ENCODE data around the gene PRRT3. TPM values are rescaled to one million over a fixed set of nuclear protein-coding genes. Genes with fewer than 3 reads are reported as not detected.
A peak's percentile ranks its signal among the peaks of the same experiment; 100 is the strongest.

Gene PRRT3
- total and polyA plus RNA-seq, 2 of the 4 experiments (the other 2 are of a cell fraction) = 0.72 to 4.2 TPM

DNA sequence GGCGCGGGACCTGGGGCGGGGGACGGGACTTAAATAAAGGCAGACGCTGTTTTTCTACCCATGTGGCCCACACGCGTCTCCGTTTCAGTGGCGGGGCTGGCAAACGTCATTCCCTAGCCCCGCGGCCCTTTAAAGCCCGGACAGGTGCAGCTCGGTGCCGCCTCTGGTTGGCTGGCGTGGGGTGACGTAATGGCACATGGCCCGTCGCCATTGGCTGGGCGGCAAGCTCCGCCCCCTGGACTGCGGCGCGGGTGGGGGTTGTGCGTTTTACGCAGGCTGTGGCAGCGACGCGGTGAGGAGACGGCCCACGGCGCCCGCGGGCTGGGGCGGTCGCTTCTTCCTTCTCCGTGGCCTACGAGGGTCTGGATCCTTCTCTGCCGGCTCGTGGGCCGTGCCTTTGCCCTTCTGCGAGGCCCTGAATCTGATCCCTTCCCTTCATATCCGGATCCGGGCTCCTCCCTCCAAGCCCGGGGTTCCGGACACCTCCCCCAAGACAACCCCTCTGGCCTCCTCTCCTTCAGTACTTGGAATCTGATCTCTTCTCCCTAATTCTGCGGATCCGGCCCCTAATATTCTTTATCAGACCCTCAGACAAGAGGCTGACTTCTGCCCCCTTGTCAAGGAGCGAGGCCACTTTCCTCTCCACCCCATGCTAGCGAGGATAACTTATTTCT is 18.5 kb downstream of the PRRT3 start, which contains the start of gene CRELD1:
Gene CRELD1 (plus strand): TSS at position 274 of the 674 bp plus-strand sequence. CDS start 605 bp downstream, outside the sequence.
- intact Hi-C loops (cut with micrococcal nuclease) = loop anchor here (2.0 to 5.0 kb wide), 3 partner anchors 85 to 291 kb away; no protein-coding TSS in a partner anchor
- Histone ChIP-seq H3K23ac (ENCODE audit: low read depth, low read length) (peak within 1 kb of the TSS; percentile 29; the same call in 1 of the 2 replicates), H3K9ac (ENCODE audit: low read depth, low read length) (peak within 1 kb of the TSS; percentile 69), H2BK5ac (ENCODE audit: low read depth, low read length, poor library complexity, severe bottlenecking) (peak within 1 kb of the TSS; percentile 67), H4K8ac (ENCODE audit: low read depth in 2 of 2, low read length in 2 of 2) (peak within 1 kb of the TSS; percentile 74 to 83; a peak in 3 of 4 replicates), H3K9me1 (ENCODE audit: insufficient read depth, low read length) (peaks cover 6% of the 10 kb centered on the region; the same call in 1 of the 2 replicates), H2BK120ac (ENCODE audit: low read depth, low read length) (no peak within 1 kb of the TSS), H3K14ac (replicated peaks; ENCODE audit: low read depth, low read length) (peak within 1 kb of the TSS; percentile 57), H3K27me3 (ENCODE audit: control insufficient read depth, insufficient read depth, low read length) (no peaks in the 10 kb centered on the region), H3K4me2 (ENCODE audit: low read depth, low read length) (peak within 1 kb of the TSS; percentile 95), H2AFZ (replicated peaks; ENCODE audit: low read length, poor library complexity) (peak within 1 kb of the TSS; percentile 94), H3K9me3 (ENCODE audit: control insufficient read depth, insufficient read depth, low read length) (no peaks in the 10 kb centered on the region), H4K20me1 (ENCODE audit: insufficient read depth, low read length) (no peaks in the 10 kb centered on the region), H4K91ac (ENCODE audit: insufficient read depth, low read depth, low read length) (peak within 1 kb of the TSS; percentile 39), H4K5ac (ENCODE audit: low read depth, low read length) (peak within 1 kb of the TSS; percentile 38), H3K56ac (ENCODE audit: extremely low read depth, insufficient read depth, low read length) (no peak within 1 kb of the TSS), H3K4me3 (ENCODE audit: insufficient read depth, low read depth, low read length) (peak within 1 kb of the TSS; percentile 87), H3K79me1 (ENCODE audit: low read depth in 1 of 2, low read length in 2 of 2) (peaks cover 6 to 16% of the 10 kb centered on the region in 2 experiments; a peak in 3 of 4 replicates), H2AK9ac (replicated peaks; ENCODE audit: low read depth, low read length, poor library complexity) (peak within 1 kb of the TSS; percentile 94), H2BK15ac (ENCODE audit: low read depth, low read length) (no peak within 1 kb of the TSS; the same call in 2 of the 3 replicates), H2BK20ac (ENCODE audit: low read depth, low read length) (no peak within 1 kb of the TSS), H3K4ac (ENCODE audit: low read depth, low read length) (peak within 1 kb of the TSS; percentile 66), H3K36me3 (ENCODE audit: control insufficient read depth, insufficient read depth, low read length) (peaks cover 15% of the 10 kb centered on the region), H3K27ac (ENCODE audit: insufficient read depth, low read length) (peak within 1 kb of the TSS; percentile 78), H2AK5ac (ENCODE audit: low read depth, low read length) (peak within 1 kb of the TSS; percentile 56), H3K18ac (ENCODE audit: low read depth, low read length) (0 out of 2 replicates have a peak within 1 kb of the TSS, but pooled peaks have one; percentile 4), H3K4me1 (ENCODE audit: control insufficient read depth, insufficient read depth, low read length) (peaks cover 9% of the 10 kb centered on the region)
- ChIA-PET CTCF (interaction anchor here (0.6 to 3.1 kb wide), 3 partner anchors 13 to 62 kb away, joined by 3 to 14 read pairs (median 3); no protein-coding TSS in a partner anchor), POLR2A (ENCODE audit: unreplicated experiment) (interaction anchor here (1.0 kb wide), 1 partner anchor 12 kb away, joined by 5 read pairs; no protein-coding TSS in a partner anchor)
- DNase-seq (peak; percentile 86), ATAC-seq (ENCODE audit: low read depth) (peak; percentile 95)
- in situ Hi-C loops (cut with MboI; ENCODE audit: low sequenced_read_pairs) = no loop called here
- dilution Hi-C loops (cut with HindIII; ENCODE audit: low sequenced_read_pairs, unreplicated experiment) = no loop called here
- 0% methylated on average over 37 of the region's 50 CpGs; no CpG with 5 or more reads in 1 of the 2 experiments for WGBS, 2 experiments (ENCODE audit: extremely low coverage in 2 of 2, insufficient read length in 1 of 2)
- BruUV-seq (replicated peaks) = no TSS peak
- TF ChIP-seq CEBPB (IDR thresholded peaks at IDR 0.05; ENCODE audit: low read depth, low read length) (peak; percentile 75), BHLHE40 (IDR thresholded peaks at IDR 0.05; ENCODE audit: low read depth, low read length) (no peak), RAD21 (IDR thresholded peaks at IDR 0.05; ENCODE audit: low read length) (no peak), SMC3 (IDR thresholded peaks at IDR 0.05; ENCODE audit: low read depth, low read length) (no peak), MAZ (IDR thresholded peaks at IDR 0.05; ENCODE audit: borderline replicate concordance, low read depth, low read length) (peak; percentile 39; the same call in 1 of the 2 replicates), MAFK (IDR thresholded peaks at IDR 0.05; ENCODE audit: low read depth, low read length) (no peak), POLR2A (IDR thresholded peaks at IDR 0.05; ENCODE audit: low read depth, low read length) (peak; percentile 66), RFX5 (IDR thresholded peaks at IDR 0.05; ENCODE audit: low read depth, low read length) (peak; percentile 35; the same call in 1 of the 2 replicates), FOS (IDR thresholded peaks at IDR 0.05; ENCODE audit: low read depth, low read length) (0 out of 2 replicates have a peak, but pooled peaks have one; percentile 12), MXI1 (IDR thresholded peaks at IDR 0.05; ENCODE audit: borderline replicate concordance, low read depth, low read length) (peak; percentile 56; the same call in 1 of the 2 replicates), RCOR1 (IDR thresholded peaks at IDR 0.05; ENCODE audit: insufficient replicate concordance, low read length) (peak; percentile 99)
- TF ChIP-seq, protein P1, sequence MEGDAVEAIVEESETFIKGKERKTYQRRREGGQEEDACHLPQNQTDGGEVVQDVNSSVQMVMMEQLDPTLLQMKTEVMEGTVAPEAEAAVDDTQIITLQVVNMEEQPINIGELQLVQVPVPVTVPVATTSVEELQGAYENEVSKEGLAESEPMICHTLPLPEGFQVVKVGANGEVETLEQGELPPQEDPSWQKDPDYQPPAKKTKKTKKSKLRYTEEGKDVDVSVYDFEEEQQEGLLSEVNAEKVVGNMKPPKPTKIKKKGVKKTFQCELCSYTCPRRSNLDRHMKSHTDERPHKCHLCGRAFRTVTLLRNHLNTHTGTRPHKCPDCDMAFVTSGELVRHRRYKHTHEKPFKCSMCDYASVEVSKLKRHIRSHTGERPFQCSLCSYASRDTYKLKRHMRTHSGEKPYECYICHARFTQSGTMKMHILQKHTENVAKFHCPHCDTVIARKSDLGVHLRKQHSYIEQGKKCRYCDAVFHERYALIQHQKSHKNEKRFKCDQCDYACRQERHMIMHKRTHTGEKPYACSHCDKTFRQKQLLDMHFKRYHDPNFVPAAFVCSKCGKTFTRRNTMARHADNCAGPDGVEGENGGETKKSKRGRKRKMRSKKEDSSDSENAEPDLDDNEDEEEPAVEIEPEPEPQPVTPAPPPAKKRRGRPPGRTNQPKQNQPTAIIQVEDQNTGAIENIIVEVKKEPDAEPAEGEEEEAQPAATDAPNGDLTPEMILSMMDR (conservative IDR thresholded peaks at IDR 0.05; ENCODE audit: low read depth, low read length) = no peak
- TF ChIP-seq, protein P2, sequence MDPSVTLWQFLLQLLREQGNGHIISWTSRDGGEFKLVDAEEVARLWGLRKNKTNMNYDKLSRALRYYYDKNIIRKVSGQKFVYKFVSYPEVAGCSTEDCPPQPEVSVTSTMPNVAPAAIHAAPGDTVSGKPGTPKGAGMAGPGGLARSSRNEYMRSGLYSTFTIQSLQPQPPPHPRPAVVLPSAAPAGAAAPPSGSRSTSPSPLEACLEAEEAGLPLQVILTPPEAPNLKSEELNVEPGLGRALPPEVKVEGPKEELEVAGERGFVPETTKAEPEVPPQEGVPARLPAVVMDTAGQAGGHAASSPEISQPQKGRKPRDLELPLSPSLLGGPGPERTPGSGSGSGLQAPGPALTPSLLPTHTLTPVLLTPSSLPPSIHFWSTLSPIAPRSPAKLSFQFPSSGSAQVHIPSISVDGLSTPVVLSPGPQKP (IDR thresholded peaks at IDR 0.05; ENCODE audit: borderline replicate concordance, low read depth, low read length) = no peak
